Gastroesophageal sphincter (tissue), 3 donors: ENCODE data around the gene HS2ST1.

ENCODE experiments used
- CTCF ChIP-seq, 4 experiments: fragments of 200-600 bp in 2 of 4; fragments of 450-650 bp in 2 of 4; sonication (generic) in 1 of 4; IDR thresholded peaks; one replicate each; pipeline ENCODE4 v1.5.1; 2017 to 2019; ENCODE audit warnings: antibody characterized with exemption in 4 of 4, mild to moderate bottlenecking in 2 of 4, moderate library complexity in 2 of 4
- POLR2A ChIP-seq, 2 donors: fragments of 450-650 bp; IDR thresholded peaks; one replicate each; pipeline ENCODE4 v1.6.1; 2017; ENCODE audit warnings: antibody characterized with exemption in 2 of 2, mild to moderate bottlenecking in 2 of 2, moderate library complexity in 1 of 2
- POLR2AphosphoS5 ChIP-seq: sonication (generic); formaldehyde crosslinking; IDR thresholded peaks from one replicate; pipeline ENCODE4 v1.6.1; 2017; ENCODE audit warnings: antibody characterized with exemption

- TF ChIP-seq CTCF (IDR thresholded peaks at IDR 0.05) (no peak), POLR2A (IDR thresholded peaks at IDR 0.05) (no peak), POLR2AphosphoS5 (no peak)
Measured at GRCh38 chr1:86975993-86976550, 61.6 kb downstream of the HS2ST1 start.
